Measurements from ENCODE around the gene STAT2. TPM values are rescaled to one million over a fixed set of nuclear protein-coding genes. Genes with fewer than 3 reads are reported as not detected.

STAT2 gene
- total and polyA plus RNA-seq, 2 experiments from 2014 or later = 15.6 to 67.9 TPM

GRCh38 chr12:56326126-56326525 is 33.8 kb downstream of the STAT2 start:
- H3K4me3 Mint-ChIP-seq = no peak overlapping the region
- H3K9me3 Mint-ChIP-seq = no peaks in the 10 kb centered on the region
- Histone ChIP-seq H3K9me2 (ENCODE audit: insufficient read depth) (no peaks in the 10 kb centered on the region), H3K36me3 (ENCODE audit: insufficient read depth) (no peaks in the 10 kb centered on the region), H3F3A (replicated peaks; ENCODE audit: low read depth) (no peaks in the 10 kb centered on the region), H3K4me3 (no peak overlapping the region), H3K27me3 (ENCODE audit: insufficient read depth) (no peaks in the 10 kb centered on the region), H3K4me2 (no peak overlapping the region), H3K4me1 (ENCODE audit: insufficient read depth) (no peaks in the 10 kb centered on the region), H3K27ac (ENCODE audit: low read depth) (no peak overlapping the region), H4K20me1 (replicated peaks; ENCODE audit: insufficient read depth) (no peaks in the 10 kb centered on the region), H2AFZ (no peak overlapping the region), H3K79me2 (replicated peaks; ENCODE audit: insufficient read depth) (no peaks in the 10 kb centered on the region)
- no peak for DNase-seq (ENCODE audit: low spot score)
- H3K36me3 Mint-ChIP-seq (ENCODE audit: low read depth) = peaks cover 18% of the 10 kb centered on the region
- H3K27me3 Mint-ChIP-seq (ENCODE audit: insufficient read depth, low read depth, poor library complexity) = peaks cover 4% of the 10 kb centered on the region
- H3K27ac Mint-ChIP-seq = no peak overlapping the region
- no peaks in the 10 kb centered on the region for H3K4me1 Mint-ChIP-seq
- no peak for TF ChIP-seq ZNF331 (CRISPR knock-in tag; IDR thresholded peaks at IDR 0.05; ENCODE audit: low read depth)
- no peak for TF ChIP-seq ZNF114 (CRISPR knock-in tag; IDR thresholded peaks at IDR 0.05)
- no peak for TF ChIP-seq CREB1 (CRISPR knock-in tag; IDR thresholded peaks at IDR 0.05; ENCODE audit: low read depth)
- no peak for TF ChIP-seq NANOG (IDR thresholded peaks at IDR 0.05; ENCODE audit: borderline replicate concordance)
- TF ChIP-seq CTCF (conservative IDR thresholded peaks at IDR 0.05; ENCODE audit: low read depth in 2 of 2) = no peak
- TF ChIP-seq EZH2phosphoT487 (IDR thresholded peaks at IDR 0.05; ENCODE audit: unreplicated experiment) = no peak
- TF ChIP-seq POLR2AphosphoS5 (IDR thresholded peaks at IDR 0.05; ENCODE audit: low read depth) = no peak
- TF ChIP-seq REST (IDR thresholded peaks at IDR 0.05; ENCODE audit: unreplicated experiment) = no peak
- TF ChIP-seq ZNF462 (CRISPR knock-in tag; IDR thresholded peaks at IDR 0.05) = no peak
- TF ChIP-seq JUNB (IDR thresholded peaks at IDR 0.05; ENCODE audit: unreplicated experiment) = no peak
- TF ChIP-seq ETS1 (IDR thresholded peaks at IDR 0.05) = no peak
- TF ChIP-seq STAT1 (IDR thresholded peaks at IDR 0.05; ENCODE audit: unreplicated experiment) = no peak
- no peak for TF ChIP-seq EZH2 (IDR thresholded peaks at IDR 0.05; ENCODE audit: low read depth, unreplicated experiment)
- no peak for ATAC-seq

Measured in GM23338 (cell line).